MCF 10A (cell line): Measurements from ENCODE around the gene ZNF468. TPM values are rescaled to one million over a fixed set of nuclear protein-coding genes. Genes with fewer than 3 reads are reported as not detected.
"Not testable (repeated sequence)": the region's sequence is repeated elsewhere in the genome, so short reads cannot be mapped to it uniquely, and the experiment has no call there.

Source experiments
- BruUV-seq: library from RNA; stranded (reverse); fragments of 400-500 nt; replicated peaks from 2 replicates; lab custom pipeline; 2021; lab: Mats Ljungman, UMichigan
- CTCF ChIA-PET: fragments of 300-600 bp; sonication (Branson Sonifier 250); formaldehyde crosslinking; extraction: SDS; loops from one replicate; lab custom pipeline; 2021; ENCODE audit warnings: antibody characterized with exemption, inconsistent platforms; lab: Yijun Ruan, JAX
- POLR2A ChIA-PET: fragments of 300-600, 350-650 bp; sonication (Branson Sonifier 250); formaldehyde crosslinking; extraction: SDS; loops from one replicate; lab custom pipeline; 2020; ENCODE audit warnings: antibody characterized with exemption, inconsistent platforms; lab: Yijun Ruan, JAX
- DNase-seq: peaks from one replicate; pipeline ENCODE4 v3.0.0-alpha.2; 2018; ENCODE audit not compliant: unreplicated experiment
- H3K27ac Mint-ChIP-seq: one replicate; pipeline ENCODE4 v1.8.0; 2022; ENCODE audit warnings: mild to moderate bottlenecking, low read depth, mixed read lengths; ENCODE audit not compliant: unreplicated experiment
- H3K27me3 Mint-ChIP-seq: one replicate; pipeline ENCODE4 v1.8.0; 2022; ENCODE audit warnings: mixed read lengths; ENCODE audit not compliant: insufficient read depth, unreplicated experiment
- H3K36me3 Mint-ChIP-seq: one replicate; pipeline ENCODE4 v1.8.0; 2022; ENCODE audit warnings: mild to moderate bottlenecking, moderate library complexity, mixed read lengths; ENCODE audit not compliant: insufficient read depth, unreplicated experiment
- H3K4me1 Mint-ChIP-seq: one replicate; pipeline ENCODE4 v1.8.0; 2022; ENCODE audit warnings: mixed read lengths; ENCODE audit not compliant: insufficient read depth, unreplicated experiment
- H3K4me3 Mint-ChIP-seq: one replicate; pipeline ENCODE4 v1.8.0; 2022; ENCODE audit warnings: mild to moderate bottlenecking, moderate library complexity, mixed read lengths; ENCODE audit not compliant: unreplicated experiment
- H3K9me3 Mint-ChIP-seq: one replicate; pipeline ENCODE4 v1.8.0; 2022; ENCODE audit warnings: mixed read lengths; ENCODE audit not compliant: unreplicated experiment
- intact Hi-C: fragments of 100-400 bp; cut with micrococcal nuclease; formaldehyde crosslinking; loops from 2 replicates; pipeline ENCODE4 v1.14.1; 2022
- total RNA-seq: library from RNA; stranded (reverse); gene quantifications from 2 replicates; pipeline ENCODE4 v1.2.3, GENCODE V29; 2022
- TF ChIP-seq, protein P1 (sequence below): fragments of 200-600 bp; IDR thresholded peaks from one replicate; pipeline ENCODE4 v1.8.0; 2022; ENCODE audit warnings: antibody characterized with exemption, mild to moderate bottlenecking; ENCODE audit not compliant: unreplicated experiment

ZNF468 gene
- total RNA-seq, 1 experiment from 2014 or later: 9.6 TPM

- H3K36me3 Mint-ChIP-seq: peaks cover 39% of the 10 kb centered on the region
- intact Hi-C loops: no loop called here
- H3K27ac Mint-ChIP-seq: no peak overlapping the region
Measured at GRCh38 chr19:52889931-52890330, 32.5 kb upstream of the ZNF468 start.

DNA sequence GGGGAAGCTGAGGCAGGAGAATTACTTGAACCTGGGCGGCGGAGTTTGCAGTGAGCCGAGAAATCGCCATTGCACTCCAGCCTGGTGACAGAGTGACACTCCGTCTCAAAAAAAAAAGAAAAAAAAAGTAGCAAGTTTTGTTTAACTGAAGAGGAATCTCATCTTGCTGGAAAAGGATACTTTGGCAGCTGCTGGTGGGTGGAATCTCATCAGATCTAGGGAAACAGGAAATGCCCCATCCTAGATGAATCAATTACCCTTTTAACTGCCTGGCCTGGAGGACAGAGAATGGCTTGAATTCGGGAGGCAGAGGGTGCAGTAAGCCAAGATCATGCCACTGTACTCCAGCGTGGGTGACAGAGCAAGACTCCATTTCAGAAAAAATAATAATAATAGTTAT is 31.7 kb upstream of the ZNF468 start:
- Mint-ChIP-seq H3K36me3 (peaks cover 39% of the 10 kb centered on the region), H3K4me1 (no peaks in the 10 kb centered on the region), H3K27me3 (no peaks in the 10 kb centered on the region), H3K4me3 (no peak overlapping the region), H3K27ac (no peak overlapping the region), H3K9me3 (peaks cover 9% of the 10 kb centered on the region)
- TF ChIP-seq, protein P1, sequence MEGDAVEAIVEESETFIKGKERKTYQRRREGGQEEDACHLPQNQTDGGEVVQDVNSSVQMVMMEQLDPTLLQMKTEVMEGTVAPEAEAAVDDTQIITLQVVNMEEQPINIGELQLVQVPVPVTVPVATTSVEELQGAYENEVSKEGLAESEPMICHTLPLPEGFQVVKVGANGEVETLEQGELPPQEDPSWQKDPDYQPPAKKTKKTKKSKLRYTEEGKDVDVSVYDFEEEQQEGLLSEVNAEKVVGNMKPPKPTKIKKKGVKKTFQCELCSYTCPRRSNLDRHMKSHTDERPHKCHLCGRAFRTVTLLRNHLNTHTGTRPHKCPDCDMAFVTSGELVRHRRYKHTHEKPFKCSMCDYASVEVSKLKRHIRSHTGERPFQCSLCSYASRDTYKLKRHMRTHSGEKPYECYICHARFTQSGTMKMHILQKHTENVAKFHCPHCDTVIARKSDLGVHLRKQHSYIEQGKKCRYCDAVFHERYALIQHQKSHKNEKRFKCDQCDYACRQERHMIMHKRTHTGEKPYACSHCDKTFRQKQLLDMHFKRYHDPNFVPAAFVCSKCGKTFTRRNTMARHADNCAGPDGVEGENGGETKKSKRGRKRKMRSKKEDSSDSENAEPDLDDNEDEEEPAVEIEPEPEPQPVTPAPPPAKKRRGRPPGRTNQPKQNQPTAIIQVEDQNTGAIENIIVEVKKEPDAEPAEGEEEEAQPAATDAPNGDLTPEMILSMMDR: no peak
- no peak for DNase-seq
- intact Hi-C loops: no loop called here
- CTCF ChIA-PET: no interaction called here
- no TSS peak for BruUV-seq
- POLR2A ChIA-PET: no interaction called here

More at GRCh38 chr19:52889931-52890330, 32.5 kb upstream of the ZNF468 start:
- peaks cover 9% of the 10 kb centered on the region for H3K9me3 Mint-ChIP-seq
- no peak overlapping the region for H3K4me3 Mint-ChIP-seq
- POLR2A ChIA-PET: no interaction called here
- DNase-seq: no peak
- H3K27me3 Mint-ChIP-seq: no peaks in the 10 kb centered on the region
- TF ChIP-seq, protein P1: no peak
- H3K4me1 Mint-ChIP-seq: no peaks in the 10 kb centered on the region
- CTCF ChIA-PET: interaction anchor here (0.6 kb wide), 1 partner anchor 13 kb away, joined by 3 read pairs; no protein-coding TSS in a partner anchor
- BruUV-seq: no TSS peak

GRCh38 chr19:52880895-52881389 is 23.5 kb upstream of the ZNF468 start:
- POLR2A ChIA-PET: no interaction called here
- Mint-ChIP-seq H3K9me3 (peaks cover 26% of the 10 kb centered on the region), H3K27ac (no peak overlapping the region), H3K4me1 (no peaks in the 10 kb centered on the region), H3K27me3 (no peaks in the 10 kb centered on the region), H3K36me3 (peaks cover 26% of the 10 kb centered on the region), H3K4me3 (no peak overlapping the region)
- no TSS peak for BruUV-seq
- TF ChIP-seq, protein P1: no peak
- DNase-seq: no peak
- intact Hi-C loops: no loop called here
- CTCF ChIA-PET: no interaction called here

DNA sequence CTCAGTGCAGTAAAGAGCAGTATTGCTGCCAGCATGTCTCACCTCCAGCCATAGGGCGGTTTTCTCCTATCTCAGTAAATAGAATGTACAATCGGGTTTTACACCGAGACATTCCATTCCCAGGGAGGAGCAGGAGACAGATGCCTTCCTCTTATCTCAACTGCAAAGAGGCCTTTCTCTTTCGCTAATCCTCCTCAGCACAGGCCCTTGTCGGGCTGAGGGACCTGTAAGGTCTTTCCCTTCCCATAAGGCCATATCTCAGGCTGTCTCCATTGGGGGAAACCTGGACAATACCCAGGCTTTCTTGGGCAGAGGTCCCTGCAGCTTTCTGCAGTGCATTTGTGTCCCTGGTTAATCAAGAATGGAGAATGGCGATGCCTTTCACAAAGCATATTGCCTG is 15.6 kb upstream of the ZNF468 start:
- peaks cover 26% of the 10 kb centered on the region for H3K9me3 Mint-ChIP-seq
- CTCF ChIA-PET, H3K4me3 Mint-ChIP-seq, H3K27ac Mint-ChIP-seq, H3K27me3 Mint-ChIP-seq, BruUV-seq, intact Hi-C loops, H3K4me1 Mint-ChIP-seq, POLR2A ChIA-PET, DNase-seq, H3K36me3 Mint-ChIP-seq: not testable (repeated sequence)
